GM12892 (cell line): ENCODE measurements around the gene PHACTR2.
"Not testable (repeated sequence)": the region's sequence is repeated elsewhere in the genome, so short reads cannot be mapped to it uniquely, and the experiment has no call there.

Source experiments
- DNase-seq: peaks from one replicate; pipeline ENCODE4 v3.0.0; 2011; ENCODE audit not compliant: insufficient read length
- FAIRE-seq: peaks from 2 replicates; lab custom pipeline; 2011; peaks lifted over from hg19 to GRCh38; lab: Jason Lieb, UNC
- POLR2A ChIP-seq: IDR thresholded peaks from 2 replicates; pipeline ENCODE4 v1.6.1; 2011; ENCODE audit warnings: low read depth, low read length, control low read depth
- POLR2AphosphoS5 ChIP-seq: IDR thresholded peaks from 2 replicates; pipeline ENCODE4 v1.6.1; 2011; ENCODE audit warnings: low read depth, low read length, control low read depth
- TAF1 ChIP-seq: IDR thresholded peaks from 2 replicates; pipeline ENCODE4 v1.6.1; 2011; ENCODE audit warnings: low read depth, mild to moderate bottlenecking, control low read depth, low read length, borderline replicate concordance

The PHACTR2 gene

GRCh38 chr6:143705569-143705968 lies 27.8 kb downstream of the PHACTR2 start:
- TF ChIP-seq POLR2A (no peak), TAF1 (no peak), POLR2AphosphoS5 (no peak)
- FAIRE-seq = no peak
- no peak for DNase-seq

DNA sequence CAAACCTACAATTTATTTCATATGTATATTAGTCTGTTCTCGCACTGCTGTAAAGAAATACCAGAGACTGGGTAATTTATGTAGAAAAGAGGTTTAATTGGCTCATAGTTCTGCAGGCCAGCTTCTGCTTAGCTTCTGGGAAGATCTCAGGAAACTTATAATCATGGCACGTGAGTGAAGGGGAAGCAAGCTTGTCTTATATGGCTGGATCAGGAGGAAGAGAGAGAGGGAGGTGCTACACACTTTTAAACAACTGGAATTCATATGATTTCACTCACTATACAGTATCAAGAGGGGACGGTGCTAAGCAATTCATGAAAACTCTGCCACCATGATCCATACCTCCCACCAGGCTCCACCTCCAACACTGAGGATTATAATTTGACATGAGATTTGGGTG lies 29.9 kb downstream of the PHACTR2 start:
- FAIRE-seq = no peak
- TF ChIP-seq POLR2A = no peak
- TF ChIP-seq POLR2AphosphoS5 = no peak
- DNase-seq = no peak

DNA sequence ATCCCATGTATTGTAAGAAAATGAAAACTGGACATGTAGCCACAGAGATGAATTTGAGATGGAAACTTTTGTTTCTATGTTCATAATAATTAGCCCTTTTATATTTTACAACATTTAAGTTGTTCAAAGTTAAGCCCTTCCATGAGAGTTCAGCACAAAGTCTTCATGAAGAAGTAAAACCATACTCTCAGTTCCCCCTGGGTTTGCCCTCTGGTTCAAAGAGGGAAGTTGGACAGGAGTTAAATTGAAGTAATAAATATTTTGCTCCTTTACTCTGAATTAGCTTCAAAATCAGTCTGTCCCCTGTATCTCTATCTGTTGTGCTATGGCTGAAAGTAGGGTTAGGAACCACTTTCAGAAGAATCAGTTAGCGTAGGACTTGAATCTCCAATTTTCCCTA lies 31.1 kb downstream of the PHACTR2 start:
- DNase-seq = no peak
- TF ChIP-seq POLR2AphosphoS5 = no peak
- TF ChIP-seq POLR2A = no peak
- no peak for TF ChIP-seq TAF1
- no peak for FAIRE-seq

GRCh38 chr6:143711714-143712113 lies 33.9 kb downstream of the PHACTR2 start:
- TF ChIP-seq TAF1 (no peak), POLR2A (no peak), POLR2AphosphoS5 (no peak)
- FAIRE-seq = no peak
- no peak for DNase-seq

GRCh38 chr6:143718472-143718871 lies 40.7 kb downstream of the PHACTR2 start:
- DNase-seq (no peak), FAIRE-seq (no peak)
- TF ChIP-seq POLR2AphosphoS5 = no peak
- no peak for TF ChIP-seq TAF1

GRCh38 chr6:143721642-143722041 lies 43.9 kb downstream of the PHACTR2 start:
- no peak for FAIRE-seq
- TF ChIP-seq POLR2A = no peak
- no peak for DNase-seq

- no peak for TF ChIP-seq POLR2AphosphoS5
- TF ChIP-seq TAF1 = no peak
- no peak for TF ChIP-seq POLR2A
- FAIRE-seq = no peak
- DNase-seq = no peak
Measured at GRCh38 chr6:143724876-143725275, 47.1 kb downstream of the PHACTR2 start.

DNA sequence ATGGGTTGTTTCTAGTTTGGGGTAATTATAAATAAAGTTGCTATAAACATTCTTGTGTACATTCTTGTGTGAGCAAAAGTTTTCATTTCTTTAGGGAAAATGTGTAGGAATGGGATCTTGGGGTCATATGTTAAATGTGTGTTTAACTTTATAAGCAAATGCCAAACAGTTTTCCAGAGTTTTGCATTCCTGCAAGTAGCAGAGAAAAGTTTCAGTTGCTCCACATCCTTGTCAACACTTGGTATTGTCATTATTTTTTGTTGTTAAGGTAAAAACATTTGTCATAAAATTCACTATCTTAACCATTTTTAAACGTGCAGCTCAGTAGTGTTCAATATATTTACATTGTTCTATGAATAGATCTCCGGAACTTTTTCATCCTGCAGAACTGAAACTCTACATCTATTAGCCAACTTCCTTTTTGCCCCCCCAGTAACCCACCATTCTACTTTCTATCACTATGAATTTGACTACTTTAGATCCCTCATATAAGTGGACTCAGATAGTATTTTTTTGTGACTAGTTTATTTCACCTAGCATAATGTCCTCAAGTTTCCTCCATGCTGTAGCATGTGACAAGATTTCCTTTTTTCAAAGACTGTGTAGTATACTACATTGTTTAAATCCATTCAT lies 48.4 kb downstream of the PHACTR2 start:
- FAIRE-seq (no peak), DNase-seq (no peak)
- TF ChIP-seq POLR2AphosphoS5 (no peak), POLR2A (no peak), TAF1 (no peak)

GRCh38 chr6:143727035-143727434 lies 49.3 kb downstream of the PHACTR2 start:
- TF ChIP-seq POLR2AphosphoS5 = no peak
- TF ChIP-seq TAF1 = no peak
- no peak for TF ChIP-seq POLR2A
- no peak for FAIRE-seq
- DNase-seq = no peak

GRCh38 chr6:143731789-143732188 lies 54.0 kb downstream of the PHACTR2 start:
- DNase-seq (no peak), FAIRE-seq (no peak)
- TF ChIP-seq POLR2A = no peak

- DNase-seq (no peak), FAIRE-seq (no peak)
- no peak for TF ChIP-seq TAF1
Measured at GRCh38 chr6:143732536-143732935, 54.8 kb downstream of the PHACTR2 start.

- FAIRE-seq (no peak), DNase-seq (no peak)
- no peak for TF ChIP-seq TAF1
- no peak for TF ChIP-seq POLR2A
- no peak for TF ChIP-seq POLR2AphosphoS5
Measured at GRCh38 chr6:143733510-143733909, 55.7 kb downstream of the PHACTR2 start.

GRCh38 chr6:143734641-143735063 lies 56.9 kb downstream of the PHACTR2 start:
- TF ChIP-seq POLR2AphosphoS5 (no peak), POLR2A (no peak), TAF1 (no peak)
- no peak for DNase-seq
- no peak for FAIRE-seq

DNA sequence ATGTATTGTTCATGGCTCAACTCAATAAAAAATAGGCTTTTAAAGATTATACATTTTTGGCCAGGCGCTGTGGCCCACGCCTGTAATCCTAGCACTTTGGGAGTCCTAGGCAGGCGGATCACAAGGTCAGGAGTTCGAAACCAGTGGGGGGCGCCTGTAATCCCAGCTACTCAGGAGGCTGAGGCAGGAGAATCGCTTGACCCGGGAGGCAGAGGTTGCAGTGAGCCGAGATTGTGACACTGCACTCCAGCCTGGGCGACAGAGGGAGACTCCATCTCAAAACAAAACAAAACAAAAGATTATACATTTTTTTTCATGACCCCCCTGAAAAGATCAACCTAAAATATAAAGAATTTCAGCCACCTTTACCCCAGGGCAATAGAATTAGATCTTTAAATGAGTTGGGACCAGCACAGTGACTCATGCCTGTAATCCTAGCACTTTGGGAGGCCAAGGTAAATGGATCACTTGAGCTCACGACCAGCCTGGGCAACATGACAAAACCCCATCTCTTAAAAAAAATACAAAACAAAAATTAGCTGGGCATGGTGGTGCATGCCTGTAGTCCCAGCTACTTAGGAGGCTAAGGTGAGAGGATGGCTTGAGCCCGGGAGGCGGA lies 60.4 kb downstream of the PHACTR2 start:
- FAIRE-seq, DNase-seq: not testable (repeated sequence)
